Measurements from ENCODE around the gene CTIF.

DNA sequence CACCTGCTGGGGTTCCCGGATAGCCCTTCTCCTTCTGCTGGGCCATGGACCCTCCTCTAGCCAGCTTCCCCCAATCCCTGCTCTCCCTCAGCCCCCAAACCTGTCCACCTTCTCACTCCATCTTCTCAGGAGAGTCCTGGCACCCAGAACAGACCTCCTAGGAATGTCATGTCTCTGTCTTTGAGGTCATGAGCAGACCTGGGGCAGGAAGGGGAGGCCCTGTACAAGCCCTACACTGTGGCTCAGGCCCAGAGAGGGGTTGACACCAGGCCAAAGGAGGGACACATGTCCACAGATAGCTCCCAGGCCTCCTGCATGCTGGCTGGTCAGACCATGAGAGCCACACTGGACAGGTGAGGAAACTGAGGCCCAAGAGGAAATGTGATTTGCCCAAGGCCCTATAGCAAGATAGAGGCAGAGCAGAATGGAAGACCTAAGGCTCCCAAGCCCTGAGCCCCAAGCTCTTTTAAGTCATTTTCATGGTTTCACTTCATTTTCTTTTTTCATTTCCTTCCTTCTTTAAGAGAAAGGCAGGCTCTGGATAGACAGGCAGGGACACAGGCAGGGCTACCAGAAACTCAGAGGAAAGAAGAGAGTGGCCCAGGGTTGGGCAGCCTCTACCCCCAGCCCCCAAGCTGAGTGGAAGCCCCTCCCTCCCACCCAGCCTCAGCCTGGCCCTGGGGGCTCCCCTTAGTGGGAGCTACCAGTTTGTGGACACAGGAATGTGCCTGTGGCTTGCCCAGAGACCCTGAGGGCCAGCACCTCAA is 252.2 kb downstream of the CTIF start:
- TF ChIP-seq EP300 (IDR thresholded peaks at IDR 0.05) = no peak
- TF ChIP-seq, protein P1, sequence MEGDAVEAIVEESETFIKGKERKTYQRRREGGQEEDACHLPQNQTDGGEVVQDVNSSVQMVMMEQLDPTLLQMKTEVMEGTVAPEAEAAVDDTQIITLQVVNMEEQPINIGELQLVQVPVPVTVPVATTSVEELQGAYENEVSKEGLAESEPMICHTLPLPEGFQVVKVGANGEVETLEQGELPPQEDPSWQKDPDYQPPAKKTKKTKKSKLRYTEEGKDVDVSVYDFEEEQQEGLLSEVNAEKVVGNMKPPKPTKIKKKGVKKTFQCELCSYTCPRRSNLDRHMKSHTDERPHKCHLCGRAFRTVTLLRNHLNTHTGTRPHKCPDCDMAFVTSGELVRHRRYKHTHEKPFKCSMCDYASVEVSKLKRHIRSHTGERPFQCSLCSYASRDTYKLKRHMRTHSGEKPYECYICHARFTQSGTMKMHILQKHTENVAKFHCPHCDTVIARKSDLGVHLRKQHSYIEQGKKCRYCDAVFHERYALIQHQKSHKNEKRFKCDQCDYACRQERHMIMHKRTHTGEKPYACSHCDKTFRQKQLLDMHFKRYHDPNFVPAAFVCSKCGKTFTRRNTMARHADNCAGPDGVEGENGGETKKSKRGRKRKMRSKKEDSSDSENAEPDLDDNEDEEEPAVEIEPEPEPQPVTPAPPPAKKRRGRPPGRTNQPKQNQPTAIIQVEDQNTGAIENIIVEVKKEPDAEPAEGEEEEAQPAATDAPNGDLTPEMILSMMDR (IDR thresholded peaks at IDR 0.05) = no peak
